Measurements from ENCODE around the gene ETV2. TPM values are rescaled to one million over a fixed set of nuclear protein-coding genes. Genes with fewer than 3 reads are reported as not detected.

The ETV2 gene
- total RNA-seq, 2 experiments from 2014 or later: 0.25 to 1.7 TPM

DNA sequence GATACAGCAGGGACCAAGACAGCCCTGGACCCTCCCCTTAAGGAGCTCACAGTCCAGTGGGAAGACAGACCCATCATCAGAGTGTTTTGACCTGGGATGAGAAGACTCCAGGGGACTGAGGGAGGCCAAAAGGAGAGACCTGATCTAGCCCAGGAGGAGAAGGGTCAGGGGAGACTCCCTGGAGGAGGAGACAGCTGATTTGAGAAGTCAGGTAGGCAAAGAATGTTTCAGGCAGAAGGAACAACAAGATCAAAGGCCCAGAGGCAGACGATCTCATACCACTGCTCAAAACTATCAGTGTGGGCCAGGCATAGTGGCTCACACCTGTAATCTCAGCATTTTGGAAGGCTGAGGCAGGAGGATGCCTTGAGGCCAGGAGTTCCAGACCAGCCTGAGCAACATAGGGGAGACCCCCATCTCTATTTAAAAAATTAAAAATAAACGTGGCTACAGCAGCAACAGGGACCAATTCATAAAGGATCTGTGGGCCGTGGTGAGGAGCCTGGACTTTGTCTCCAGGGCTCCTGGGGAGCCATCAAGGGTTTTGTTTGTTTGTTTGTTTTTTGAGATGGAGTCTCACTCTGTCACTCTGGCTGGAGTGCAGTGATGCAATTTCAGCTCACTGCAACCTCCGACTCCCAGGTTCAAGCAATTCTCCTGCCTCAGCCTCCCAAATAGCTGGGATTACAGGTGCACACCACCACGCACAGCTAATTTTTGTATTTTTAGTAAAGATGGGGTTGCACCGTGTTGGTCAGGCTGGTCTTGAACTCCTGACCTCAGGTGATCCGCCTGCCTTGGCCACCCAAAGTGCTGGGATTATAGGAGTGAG, 4.4 kb downstream of the ETV2 start:
- TF ChIP-seq CTCF (conservative IDR thresholded peaks at IDR 0.05; ENCODE audit: low read length) (no peak), EZH2phosphoT487 (IDR thresholded peaks at IDR 0.05; ENCODE audit: borderline replicate concordance, low read depth, low read length) (no peak)
- peak overlapping the region; percentile 89; the same call in 1 of the 2 replicates for H2AFZ ChIP-seq (ENCODE audit: low read length)
- no TSS peak for BruUV-seq (replicated peaks)
- peaks cover 13% of the 10 kb centered on the region for H3K36me3 ChIP-seq (ENCODE audit: insufficient read depth, low read length)
- H3K9me3 ChIP-seq (ENCODE audit: low read length): no peaks in the 10 kb centered on the region
- H3K4me2 ChIP-seq (ENCODE audit: low read length): no peak overlapping the region
- POLR2A ChIA-PET: interaction anchor here (0.9 to 1.3 kb wide), 3 partner anchors 99 to 102 kb away, joined by 3 to 4 read pairs (median 3); partner anchors contain the start of genes LIN37, PSENEN and U2AF1L4
- DNase-seq (ENCODE audit: low spot score): no peak
- no peak overlapping the region for H3K27ac ChIP-seq (ENCODE audit: low read depth, low read length, poor library complexity, severe bottlenecking)
- intact Hi-C loops (cut with micrococcal nuclease; ENCODE audit: unreplicated experiment): loop anchor here (5.0 to 10.0 kb wide), 2 partner anchors 99 to 409 kb away; partner anchors contain the start of genes THAP8, TMEM147 and WDR62
- peaks cover 28% of the 10 kb centered on the region for H3K79me2 ChIP-seq (ENCODE audit: insufficient read depth, low read depth, low read length)
- CTCF ChIA-PET (ENCODE audit: unreplicated experiment): no interaction called here
- 0 out of 2 replicates have a peak, but pooled peaks cover 5% of the 10 kb centered on the region for H4K20me1 ChIP-seq (ENCODE audit: insufficient read depth, low read length)
- no peaks in the 10 kb centered on the region for H3K9me2 ChIP-seq (ENCODE audit: insufficient read depth, low read length)
- no peak overlapping the region for H3K4me3 ChIP-seq (ENCODE audit: low read depth, low read length, poor library complexity, severe bottlenecking)
- peaks cover 57% of the 10 kb centered on the region for H3K4me1 ChIP-seq (ENCODE audit: insufficient read depth, low read length, poor library complexity, severe bottlenecking)

- peak; percentile 99 for DNase-seq (ENCODE audit: low spot score)
- Histone ChIP-seq H3K4me2 (ENCODE audit: low read length) (peak within 1 kb of the TSS; percentile 84), H4K20me1 (ENCODE audit: insufficient read depth, low read length) (0 out of 2 replicates have a peak, but pooled peaks cover 5% of the 10 kb centered on the region), H3K9me2 (ENCODE audit: insufficient read depth, low read length) (no peaks in the 10 kb centered on the region), H3K9me3 (ENCODE audit: low read length) (no peaks in the 10 kb centered on the region), H3K79me2 (ENCODE audit: insufficient read depth, low read depth, low read length) (peaks cover 33% of the 10 kb centered on the region), H2AFZ (ENCODE audit: low read length) (peak within 1 kb of the TSS; percentile 62; the same call in 1 of the 2 replicates), H3K36me3 (ENCODE audit: insufficient read depth, low read length) (peaks cover 28% of the 10 kb centered on the region), H3K4me1 (ENCODE audit: insufficient read depth, low read length, poor library complexity, severe bottlenecking) (peaks cover 36% of the 10 kb centered on the region), H3K4me3 (ENCODE audit: low read depth, low read length, poor library complexity, severe bottlenecking) (peak within 1 kb of the TSS; percentile 89), H3K27ac (ENCODE audit: low read depth, low read length, poor library complexity, severe bottlenecking) (peak within 1 kb of the TSS; percentile 44)
- TSS peak; percentile 91 for BruUV-seq (replicated peaks)
- ChIA-PET CTCF (ENCODE audit: unreplicated experiment) (interaction anchor here (0.6 kb wide), 1 partner anchor 100 kb away, joined by 3 read pairs; no protein-coding TSS in a partner anchor), POLR2A (interaction anchor here (0.5 to 1.5 kb wide), 19 partner anchors 9 to 771 kb away, joined by 3 to 10 read pairs (median 6); partner anchors contain the start of genes LIN37, PSENEN and U2AF1L4)
- intact Hi-C loops (cut with micrococcal nuclease; ENCODE audit: unreplicated experiment): loop anchor here (1.0 to 10.0 kb wide), 3 partner anchors 36 to 407 kb away; partner anchors contain the start of genes HAUS5, THAP8, TMEM147 and WDR62
- no peak for TF ChIP-seq CTCF (conservative IDR thresholded peaks at IDR 0.05; ENCODE audit: low read length)
- no peak for TF ChIP-seq EZH2phosphoT487 (IDR thresholded peaks at IDR 0.05; ENCODE audit: borderline replicate concordance, low read depth, low read length)
Measured at GRCh38 chr19:35648017-35648961, 6.7 kb downstream of the ETV2 start, which contains the start of gene COX6B1. TSS of gene COX6B1 (plus strand) at chr19:35648323. CDS start at chr19:35651244, 2,921 bp downstream.

Measured in OCI-LY7 (cell line).